Panc1 (cell line): ENCODE measurements around the gene NRCAM. TPM values are rescaled to one million over a fixed set of nuclear protein-coding genes. Genes with fewer than 3 reads are reported as not detected.

Experiments
- ATAC-seq: fragments of 200-7000 bp; cut with Tn5 transposase; 2 replicates; pipeline ENCODE4 v1.9.1; 2020; ENCODE audit warnings: mild to moderate bottlenecking, moderate library complexity
- BruUV-seq: library from RNA; stranded (reverse); fragments of 400-500 nt; replicated peaks from 2 replicates; lab custom pipeline; 2021; lab: Mats Ljungman, UMichigan
- CTCF ChIA-PET: fragments of 300-600 bp; sonication (Branson Sonifier 250); formaldehyde crosslinking; loops from one replicate; lab custom pipeline; 2022; ENCODE audit warnings: antibody characterized with exemption; lab: Charles Lee
- POLR2A ChIA-PET: fragments of 300-600 bp; sonication (Branson Sonifier 250); formaldehyde crosslinking; loops from one replicate; lab custom pipeline; 2022; ENCODE audit warnings: antibody characterized with exemption; lab: Charles Lee
- DNase-seq: peaks from one replicate; pipeline ENCODE4 v3.0.0-alpha.2; 2010; ENCODE audit warnings: low read depth, low spot score
- H3K27ac ChIP-seq: 2 replicates; pipeline ENCODE4 v1.5.1; 2011; ENCODE audit warnings: mild to moderate bottlenecking, low read length, inconsistent platforms
- H3K27me3 ChIP-seq: fragments of 200-500 bp; sonication (Bioruptor generic); 2 replicates; pipeline ENCODE4 v1.6.0; 2014; ENCODE audit warnings: low read length, inconsistent platforms; ENCODE audit not compliant: control insufficient read depth, insufficient read depth
- H3K36me3 ChIP-seq: fragments of 200-500 bp; sonication (Bioruptor generic); 2 replicates; pipeline ENCODE4 v1.5.1; 2014; ENCODE audit warnings: inconsistent platforms, mild to moderate bottlenecking, low read length, moderate library complexity; ENCODE audit not compliant: control insufficient read depth, insufficient read depth
- H3K4me1 ChIP-seq: 2 replicates; pipeline ENCODE4 v1.5.1; 2011; ENCODE audit warnings: inconsistent platforms, mild to moderate bottlenecking, low read length, moderate library complexity; ENCODE audit not compliant: control insufficient read depth, insufficient read depth
- H3K4me3 ChIP-seq, 2 experiments: 2 replicates each; pipeline ENCODE4 v1.5.1; 2011 to 2012; ENCODE audit warnings: low read depth in 2 of 2, low read length in 2 of 2, mild to moderate bottlenecking in 2 of 2, inconsistent platforms in 1 of 2, moderate library complexity in 1 of 2
- H3K9me3 ChIP-seq: fragments of 200-500 bp; sonication (Bioruptor generic); 2 replicates; pipeline ENCODE4 v1.5.1; 2014; ENCODE audit warnings: low read depth, mild to moderate bottlenecking, inconsistent platforms, low read length, moderate library complexity; ENCODE audit not compliant: control insufficient read depth, insufficient read depth
- CTCF ChIP-seq: fragments of 450-650 bp; IDR thresholded peaks from 2 replicates; pipeline ENCODE4 v1.5.1; 2017; ENCODE audit warnings: mild to moderate bottlenecking
- POLR2AphosphoS5 ChIP-seq: IDR thresholded peaks from 2 replicates; pipeline ENCODE4 v1.6.1; 2012; ENCODE audit warnings: mild to moderate bottlenecking, low read depth, low read length, moderate library complexity
- REST ChIP-seq, 2 experiments: IDR thresholded peaks; 2 replicates each; pipeline ENCODE4 v1.6.1; 2011 to 2012; ENCODE audit warnings: low read depth in 2 of 2, control low read depth in 1 of 2, low read length in 1 of 2, mild to moderate bottlenecking in 1 of 2, moderate library complexity in 1 of 2; ENCODE audit not compliant: insufficient read depth in 1 of 2
- SIN3A ChIP-seq: IDR thresholded peaks from 2 replicates; pipeline ENCODE4 v1.6.1; 2012; ENCODE audit warnings: low read depth, mild to moderate bottlenecking, low read length, moderate library complexity, borderline replicate concordance; ENCODE audit not compliant: insufficient read depth
- TCF7L2 ChIP-seq: IDR thresholded peaks from 2 replicates; pipeline ENCODE4 v1.6.1; 2011; ENCODE audit warnings: mild to moderate bottlenecking, low read depth, low read length, inconsistent platforms
- in situ Hi-C: cut with HindIII; loops from 2 replicates; pipeline ENCODE4 v1.10.0; 2016; ENCODE audit warnings: low sequenced_read_pairs, low pct_unique_long_range_greater_than_20kb
- intact Hi-C: fragments of 100-400 bp; cut with micrococcal nuclease; formaldehyde crosslinking; loops from one replicate; pipeline ENCODE4 v1.10.0; 2022; ENCODE audit not compliant: unreplicated experiment
- total RNA-seq: library from RNA; stranded (reverse); gene quantifications from one replicate; pipeline ENCODE4 v1.2.1, GENCODE V29; 2021; ENCODE audit not compliant: unreplicated experiment

NRCAM gene
- total RNA-seq, 1 experiment from 2014 or later, result 0.21 TPM

GRCh38 chr7:108308276-108308675 lies 148.0 kb downstream of the NRCAM start:
- POLR2A ChIA-PET, result no interaction called here

GRCh38 chr7:108307595-108307994 lies 148.6 kb downstream of the NRCAM start:
- Histone ChIP-seq H3K4me1 (no peaks in the 10 kb centered on the region), H3K27ac (no peak overlapping the region), H3K9me3 (no peaks in the 10 kb centered on the region), H3K27me3 (no peaks in the 10 kb centered on the region; the same call in none of the 2 replicates), H3K4me3 (no peak overlapping the region), H3K36me3 (no peaks in the 10 kb centered on the region)
- TF ChIP-seq POLR2AphosphoS5, result no peak
- TF ChIP-seq SIN3A, result no peak
- TF ChIP-seq TCF7L2, result no peak
- TF ChIP-seq REST (IDR thresholded peaks at IDR 0.05; ENCODE audit: insufficient read depth in 1 of 2, low read depth in 2 of 2, low read length in 1 of 2), result no peak
- in situ Hi-C loops, result no loop called here
- DNase-seq (no peak), ATAC-seq (no peak)
- intact Hi-C loops, result no loop called here
- ChIA-PET POLR2A (no interaction called here), CTCF (no interaction called here)
- no TSS peak for BruUV-seq

More at GRCh38 chr7:108308276-108308675, 148.0 kb downstream of the NRCAM start:
- Histone ChIP-seq H3K4me1 (no peaks in the 10 kb centered on the region), H3K4me3 (no peak overlapping the region), H3K27me3 (no peaks in the 10 kb centered on the region; the same call in none of the 2 replicates), H3K36me3 (no peaks in the 10 kb centered on the region), H3K27ac (no peak overlapping the region), H3K9me3 (no peaks in the 10 kb centered on the region)
- TF ChIP-seq CTCF, result no peak
- TF ChIP-seq TCF7L2, result no peak
- TF ChIP-seq SIN3A, result no peak
- TF ChIP-seq POLR2AphosphoS5, result no peak
- no peak for TF ChIP-seq REST (IDR thresholded peaks at IDR 0.05; ENCODE audit: insufficient read depth in 1 of 2, low read depth in 2 of 2, low read length in 1 of 2)
- in situ Hi-C loops, result no loop called here
- BruUV-seq, result no TSS peak
- ATAC-seq (no peak), DNase-seq (no peak)
- CTCF ChIA-PET, result no interaction called here
- intact Hi-C loops, result no loop called here
